Activated gamma-delta T cell (primary cell): ENCODE results near the gene TH.

Experiments used
- DNase-seq: peaks from one replicate; lab custom pipeline; 2025; lab: John Stamatoyannopoulos, UW

The TH gene

DNA sequence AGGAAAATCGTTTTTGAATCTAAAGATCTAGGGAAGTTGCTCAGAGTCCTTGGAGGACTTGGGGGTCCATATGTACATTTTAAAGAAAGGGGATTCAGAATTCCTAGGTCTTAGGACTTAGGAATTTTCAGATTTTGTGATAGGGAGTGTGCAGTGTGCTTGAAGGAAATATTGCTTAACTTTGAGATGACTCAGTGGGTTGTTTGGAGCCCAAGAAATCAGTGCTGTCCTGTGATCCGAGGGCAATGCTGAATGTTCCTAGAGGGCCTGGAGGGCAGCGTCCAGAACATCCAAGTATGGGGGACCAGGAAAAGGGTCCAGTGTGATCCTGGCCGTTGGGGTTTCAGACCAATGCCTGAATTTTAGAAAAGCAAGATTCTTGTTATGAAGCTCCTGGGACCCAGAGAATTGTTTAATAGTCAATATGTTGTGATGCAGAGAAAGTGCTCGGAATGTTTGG, 29.3 kb downstream of the TH start:
- DNase-seq: no peak

DNA sequence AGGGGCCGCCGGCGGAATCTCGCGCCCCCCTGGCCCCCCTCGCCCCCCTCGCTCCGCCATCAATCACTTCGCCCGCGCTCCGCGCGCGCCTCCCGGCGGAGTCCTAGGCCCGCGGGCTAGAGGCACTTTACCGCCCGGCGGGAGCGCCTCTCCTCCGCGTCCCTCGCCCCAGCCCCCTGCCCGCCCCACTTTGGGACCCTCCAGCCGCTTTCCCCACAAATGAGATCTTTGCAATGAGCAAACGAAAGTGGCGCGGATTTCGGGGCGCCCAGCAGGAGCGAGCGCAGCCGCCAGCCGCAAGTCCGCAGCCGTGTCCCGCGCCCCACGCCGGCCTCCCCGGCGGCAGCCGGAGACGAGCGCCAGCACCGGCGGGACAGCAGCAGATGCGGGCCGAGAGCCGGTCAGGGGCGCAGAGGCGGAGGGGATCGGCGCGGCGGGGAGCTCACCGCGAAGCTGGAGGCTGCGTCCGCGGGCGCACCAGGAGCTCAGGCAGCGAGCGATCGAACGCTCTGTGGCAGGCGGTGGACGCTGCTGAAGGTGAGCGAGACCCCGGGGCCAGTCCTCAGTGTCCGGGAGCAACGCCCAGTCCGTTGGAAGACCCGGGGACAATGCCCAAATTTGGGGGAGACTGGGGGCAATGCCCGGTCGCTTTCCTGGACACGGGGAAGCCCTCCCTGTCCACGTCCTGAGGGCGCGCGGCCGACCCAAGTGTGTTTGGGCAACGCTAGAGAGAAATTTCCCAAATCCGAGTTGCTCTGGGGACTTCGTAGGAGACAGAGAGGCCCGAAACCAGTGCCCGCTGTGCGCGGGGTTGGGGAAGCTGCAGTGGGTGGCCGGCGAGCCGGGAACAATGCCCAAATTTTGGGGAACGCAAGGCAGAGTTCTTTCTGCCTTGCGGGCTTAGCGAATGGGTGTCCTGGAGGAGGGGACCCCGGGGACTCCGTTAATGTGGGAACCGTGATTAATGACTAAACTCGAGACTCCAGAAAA, 30.9 kb downstream of the TH start:
- DNase-seq: no peak

DNA sequence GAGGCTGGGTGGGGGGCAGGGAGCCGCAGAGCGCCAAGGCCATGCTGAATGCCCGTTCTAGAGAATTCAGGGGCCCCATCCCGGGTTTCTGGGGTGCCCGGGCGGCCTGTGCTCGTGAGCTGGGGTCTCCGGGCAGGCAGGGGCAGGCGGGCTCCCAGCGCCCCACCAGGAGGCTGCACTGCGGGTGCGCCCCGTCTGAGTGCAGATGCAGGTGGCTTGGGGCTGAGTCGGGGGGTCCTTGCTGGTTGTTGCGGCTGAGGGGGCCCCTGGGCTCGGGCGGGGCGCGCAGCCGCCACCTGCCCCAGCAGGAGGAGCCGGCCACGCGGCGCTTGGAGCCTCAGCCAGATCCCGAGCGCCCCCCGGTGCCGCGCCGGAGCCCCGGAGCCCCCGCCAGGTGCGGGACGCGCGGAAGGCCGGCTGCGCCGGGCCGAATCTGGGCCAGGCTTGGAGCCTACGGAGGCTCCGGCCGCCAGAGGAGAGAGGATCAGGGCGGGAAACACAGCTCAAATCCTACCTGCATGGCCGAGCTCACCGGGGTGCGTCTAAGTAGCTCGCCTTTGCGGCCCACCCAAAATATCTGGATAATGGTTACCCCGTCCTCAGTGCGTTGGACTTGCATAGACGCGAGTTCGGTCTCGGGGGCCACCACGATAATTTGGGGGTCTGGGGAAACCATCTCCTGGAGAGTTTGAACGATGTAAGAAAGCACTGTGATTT, 31.8 kb downstream of the TH start:
- DNase-seq: no peak

DNA sequence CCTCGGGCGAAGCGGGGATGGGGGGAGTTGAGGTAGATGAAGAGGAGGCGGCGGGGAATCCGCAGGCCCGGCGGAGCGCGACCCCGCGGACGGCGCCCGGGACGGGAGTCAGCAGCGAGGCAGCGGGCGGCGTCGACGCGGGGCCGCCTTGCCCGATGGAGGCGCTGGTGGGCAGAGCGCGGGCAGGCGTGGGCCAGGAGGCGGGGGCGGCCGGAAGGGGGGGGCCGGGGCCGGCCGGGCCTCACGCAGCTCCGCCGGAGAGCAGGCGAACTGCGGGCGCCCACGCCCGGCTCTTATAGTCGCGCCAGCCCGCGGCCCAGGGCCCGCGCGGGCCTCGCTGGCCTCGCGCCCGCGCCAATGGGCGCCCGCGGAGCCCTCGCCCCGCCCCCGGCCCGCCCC, 32.5 kb downstream of the TH start, which contains the start of gene IGF2:
IGF2 (minus strand) TSS at position 267 of the 399 bp plus-strand sequence. CDS start 3,866 bp downstream, outside the sequence.
- no peak for DNase-seq

DNA sequence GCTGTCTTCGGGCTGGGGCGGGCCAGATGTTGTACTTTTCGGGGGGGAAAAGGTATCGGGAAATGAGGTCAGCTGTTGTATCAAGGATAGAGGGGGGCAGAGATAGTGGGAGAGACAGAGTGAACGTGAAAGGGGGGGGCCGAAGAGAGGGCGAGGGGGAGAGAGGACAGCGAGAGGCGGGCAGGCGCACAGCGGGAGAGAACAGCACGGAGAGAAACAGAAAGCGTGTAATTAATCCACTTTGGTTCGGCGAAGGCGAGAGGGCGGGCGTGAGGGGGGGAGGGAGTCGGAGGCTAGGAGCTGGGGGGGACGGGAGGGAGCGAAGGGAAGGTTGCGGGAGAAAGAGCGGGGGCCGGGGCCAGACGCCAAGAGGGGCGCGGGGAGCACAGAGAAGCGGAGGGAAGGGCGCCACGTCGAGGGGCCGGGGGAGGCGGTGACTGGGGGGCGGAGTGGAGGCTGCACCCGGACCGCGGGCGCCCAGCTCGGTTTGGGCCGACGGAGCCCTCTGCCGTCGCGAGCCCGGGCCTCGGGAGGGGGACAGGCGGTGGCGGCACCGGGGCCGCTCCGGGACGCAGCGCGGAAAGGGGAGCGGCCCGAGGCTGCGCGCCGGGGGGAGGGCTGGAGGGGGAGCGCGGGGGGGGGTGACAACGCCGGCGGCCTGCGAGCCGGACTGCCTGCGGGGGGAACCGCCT, 33.0 kb downstream of the TH start:
- no peak for DNase-seq

DNA sequence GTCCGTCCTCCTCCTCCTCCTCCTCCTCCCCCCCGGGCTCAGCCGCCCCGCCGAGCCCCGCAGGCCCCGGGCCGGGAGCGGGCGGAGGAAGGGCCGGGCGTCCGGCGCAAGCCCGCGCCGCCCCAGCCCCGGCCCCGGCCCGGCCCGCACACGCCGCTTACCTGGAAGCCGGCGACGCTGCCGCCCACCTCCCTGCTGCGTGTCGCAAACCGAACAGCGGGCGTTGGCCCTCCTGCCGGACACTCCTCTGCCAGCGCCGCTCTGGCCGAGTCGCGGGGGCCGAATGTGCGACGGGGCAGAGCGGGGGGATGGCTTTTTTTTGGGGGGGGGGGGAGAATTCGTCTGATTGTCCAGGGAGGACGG, 33.6 kb downstream of the TH start:
- DNase-seq: no peak

DNA sequence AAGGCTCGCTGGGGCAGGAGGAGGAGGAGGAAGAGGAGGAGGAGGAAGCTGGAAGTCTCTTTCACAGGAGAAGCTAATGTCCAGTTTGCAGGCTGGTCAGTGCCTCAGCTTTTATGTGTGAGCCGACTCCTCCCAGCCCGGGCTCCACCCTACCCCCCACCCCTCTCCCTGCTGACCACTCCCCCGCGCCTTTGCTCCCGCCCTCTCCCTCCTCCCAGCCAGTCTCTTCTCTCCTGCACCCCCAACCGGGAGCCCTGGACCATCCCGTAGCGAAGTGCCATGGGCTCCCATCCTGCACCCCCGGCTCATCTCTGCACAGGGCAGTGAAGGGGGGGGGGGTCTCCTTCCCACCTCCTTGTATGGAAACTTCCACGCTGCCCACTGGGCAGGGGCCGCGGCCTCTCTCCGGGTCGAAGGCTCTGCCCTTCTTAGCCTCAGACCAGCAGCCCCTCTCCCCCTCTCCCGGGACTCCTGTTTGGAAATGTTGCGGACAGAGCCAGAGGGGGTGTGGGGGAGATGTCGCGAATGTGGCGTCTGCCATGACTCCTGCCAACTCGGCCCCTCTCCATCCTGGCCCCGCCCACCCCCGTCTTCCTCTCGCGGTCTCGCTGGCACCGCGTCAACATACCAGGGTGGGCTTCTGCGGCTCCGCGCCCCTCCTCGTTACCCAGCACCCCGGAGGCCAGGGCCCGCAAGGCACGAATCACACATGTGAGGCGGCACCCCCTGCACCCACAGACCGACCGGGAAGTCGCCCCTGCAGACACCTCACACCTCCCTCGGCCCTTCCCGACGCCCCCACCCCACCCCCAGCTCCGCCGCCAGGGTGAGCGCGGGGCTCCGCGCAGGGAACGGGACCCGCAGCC, 34.2 kb downstream of the TH start:
- DNase-seq: no peak

DNA sequence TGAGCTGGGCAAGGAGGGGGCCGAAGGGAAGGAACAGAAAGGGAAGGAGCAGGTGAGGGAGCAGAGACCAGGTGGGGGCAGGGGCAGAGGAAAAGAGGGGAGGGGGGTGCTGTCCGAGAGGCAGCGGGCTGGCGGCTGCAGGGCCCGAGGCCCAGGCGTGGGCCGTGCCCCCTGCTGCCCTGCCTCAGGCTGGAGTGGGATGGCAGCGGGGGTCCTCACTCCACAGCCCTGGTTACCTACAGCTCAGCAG, 34.7 kb downstream of the TH start:
- no peak for DNase-seq

DNA sequence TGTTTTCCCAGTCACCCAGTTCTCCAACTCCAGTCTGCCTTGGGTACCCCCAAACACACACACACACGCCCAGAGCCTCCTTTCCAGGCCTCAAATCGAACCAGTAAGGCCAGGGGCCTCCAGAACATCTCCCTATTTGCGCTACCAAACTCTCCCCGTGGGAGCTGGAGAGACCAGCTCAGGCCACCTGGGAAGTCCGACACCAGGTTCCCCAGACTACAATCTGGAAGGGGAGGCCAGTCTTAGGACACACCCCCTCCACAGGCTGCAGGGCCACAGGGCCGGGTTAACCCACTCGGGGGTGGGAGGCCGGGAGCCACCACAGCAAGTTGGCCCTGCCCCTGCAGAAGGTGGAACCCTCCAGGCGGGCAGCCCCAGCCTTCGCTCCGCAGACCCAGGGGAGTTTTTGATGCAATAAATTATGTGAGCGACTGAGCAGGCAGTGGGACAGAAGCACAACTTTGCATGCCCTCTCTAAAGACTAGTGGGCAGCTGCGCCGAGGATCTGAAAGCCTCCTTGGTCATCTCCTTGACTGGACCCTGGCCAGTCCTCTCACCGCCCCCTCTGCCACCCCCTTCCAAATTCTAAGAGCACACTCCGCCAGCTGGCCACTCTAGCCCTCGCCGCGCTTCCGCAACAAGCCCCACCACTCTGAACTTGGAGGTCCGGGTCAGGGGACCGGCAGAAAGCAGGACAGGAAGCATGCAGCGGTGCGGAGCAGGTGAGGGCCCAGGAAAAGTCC, 35.2 kb downstream of the TH start:
- no peak for DNase-seq

DNA sequence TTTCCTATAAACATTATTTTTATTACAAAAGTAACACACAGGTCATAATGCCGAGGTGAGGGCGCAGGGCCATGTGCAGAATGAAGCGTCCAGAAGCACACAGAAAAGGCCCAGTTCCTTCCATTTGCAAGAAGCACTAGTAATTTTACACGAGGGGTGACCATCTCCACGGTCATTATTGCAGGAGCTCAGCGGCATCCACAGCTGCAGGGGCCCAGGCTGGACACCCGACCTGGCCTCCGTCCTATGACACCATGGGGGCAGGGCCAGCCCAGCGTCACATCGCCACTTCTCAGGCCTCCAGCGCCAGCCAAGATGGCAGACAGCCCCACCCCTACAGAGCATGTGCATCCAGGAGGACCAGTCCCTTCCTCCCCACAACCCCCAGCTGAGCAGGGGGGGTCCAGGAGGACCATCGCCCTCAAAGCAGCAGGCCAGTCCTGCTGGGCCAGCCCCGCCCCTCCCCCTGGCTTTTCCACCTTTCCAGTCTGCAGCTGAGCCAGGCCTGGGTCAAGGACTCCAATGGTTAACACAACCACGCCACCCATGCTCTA, 35.9 kb downstream of the TH start:
- DNase-seq: no peak

DNA sequence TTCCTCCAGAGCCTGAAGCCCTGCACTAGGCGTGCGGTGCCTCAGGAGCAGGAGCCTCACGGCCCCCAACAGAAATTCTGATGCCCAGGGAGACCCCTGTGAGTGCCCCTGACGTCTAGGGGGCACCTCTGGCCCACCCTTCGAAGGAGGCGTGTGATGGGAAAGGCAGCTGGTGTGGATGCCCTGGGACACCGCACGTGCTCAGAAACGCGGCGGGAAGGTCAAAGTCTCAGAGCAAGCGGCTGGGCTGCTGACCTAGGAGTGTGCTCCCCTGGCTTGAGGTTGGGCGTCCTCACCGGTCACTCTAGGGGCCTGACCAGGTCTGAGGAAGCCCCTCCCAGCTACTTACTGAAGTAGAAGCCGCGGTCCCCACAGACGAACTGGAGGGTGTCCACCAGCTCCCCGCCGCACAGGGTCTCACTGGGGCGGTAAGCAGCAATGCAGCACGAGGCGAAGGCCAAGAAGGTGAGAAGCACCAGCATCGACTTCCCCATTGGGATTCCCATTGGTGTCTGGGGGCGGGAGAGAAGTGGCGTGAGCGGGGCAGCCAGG, 36.5 kb downstream of the TH start:
- DNase-seq: no peak

DNA sequence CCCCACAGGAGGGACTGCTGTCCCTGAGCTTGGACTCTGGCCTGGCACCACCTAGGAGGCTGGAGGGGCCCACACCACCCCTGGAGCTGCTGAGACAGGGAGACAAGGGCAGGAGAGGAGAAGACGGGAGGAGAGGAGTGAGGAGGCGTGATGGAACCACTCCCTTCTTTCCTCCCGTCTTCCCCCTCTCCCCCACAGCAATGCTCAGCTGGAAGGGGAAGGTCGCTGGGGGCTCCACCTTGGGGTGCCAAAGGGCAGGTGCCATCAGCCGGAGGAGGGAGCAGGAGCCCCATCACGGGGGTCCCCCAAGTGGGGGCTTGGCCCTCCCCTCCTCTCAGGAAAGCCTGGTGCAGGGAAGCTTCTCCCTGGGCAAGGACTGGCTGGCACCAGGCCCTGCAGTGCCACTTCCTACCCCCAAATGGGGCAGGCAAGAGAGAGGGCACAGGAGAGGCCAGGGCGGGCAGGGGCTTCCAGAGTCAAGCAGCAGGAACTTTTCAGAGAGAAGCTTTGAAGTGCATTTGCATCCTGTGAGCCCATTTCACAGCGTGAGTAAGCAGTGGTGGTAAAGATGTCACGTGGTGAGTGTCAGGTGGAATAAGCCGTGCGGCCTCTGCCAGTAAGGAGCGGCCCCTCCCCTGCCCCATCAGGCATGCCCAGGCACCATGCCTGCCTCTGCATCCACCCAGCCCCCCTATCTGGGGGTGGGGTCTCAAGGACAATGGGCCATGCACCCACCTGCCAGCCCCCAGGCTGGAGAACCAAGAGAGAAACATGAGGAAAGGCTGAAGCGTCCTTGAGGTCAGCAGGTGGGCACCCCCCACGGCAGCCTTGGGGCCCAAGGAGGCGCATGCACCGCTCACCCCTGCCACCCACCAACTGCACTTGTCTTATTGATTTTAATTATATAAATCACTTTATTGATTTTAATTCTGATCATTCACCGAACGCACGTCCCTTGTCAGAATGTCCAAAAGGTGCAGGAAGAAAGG, 37.3 kb downstream of the TH start:
- no peak for DNase-seq

DNA sequence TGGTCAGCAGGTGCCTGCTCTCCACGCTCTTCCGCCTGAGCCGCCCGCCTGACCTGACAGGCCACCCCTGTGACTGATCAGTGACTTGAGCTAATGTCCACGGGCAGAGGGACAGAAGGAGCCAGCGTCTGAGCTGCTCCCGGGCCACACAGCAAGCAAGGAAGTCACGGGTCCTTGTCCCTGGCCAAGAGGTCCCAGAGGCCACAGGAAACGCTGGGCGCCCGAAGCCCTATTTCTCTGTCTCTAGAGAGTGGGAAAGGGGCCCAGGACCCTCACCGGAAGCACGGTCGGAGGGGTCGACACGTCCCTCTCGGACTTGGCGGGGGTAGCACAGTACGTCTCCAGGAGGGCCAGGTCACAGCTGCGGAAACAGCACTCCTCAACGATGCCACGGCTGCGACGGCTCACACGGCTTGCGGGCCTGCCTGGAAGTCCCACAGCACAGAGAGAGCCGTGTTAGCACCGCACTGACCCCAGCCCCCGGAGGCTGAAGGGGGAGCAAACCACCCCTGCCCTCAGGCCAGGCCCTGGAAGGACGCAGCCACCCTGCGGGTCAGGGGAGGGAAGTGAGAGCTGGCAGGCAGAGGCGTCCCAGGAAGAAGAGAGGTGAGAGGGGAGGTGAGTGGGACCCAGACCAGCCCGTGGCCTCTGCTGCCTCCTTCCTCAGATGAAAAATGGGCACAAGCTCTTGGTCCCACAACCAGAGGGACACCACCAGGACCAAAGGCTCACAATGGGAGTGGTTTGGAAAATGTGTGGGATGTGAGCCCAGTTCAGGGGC, 38.2 kb downstream of the TH start:
- DNase-seq: no peak

DNA sequence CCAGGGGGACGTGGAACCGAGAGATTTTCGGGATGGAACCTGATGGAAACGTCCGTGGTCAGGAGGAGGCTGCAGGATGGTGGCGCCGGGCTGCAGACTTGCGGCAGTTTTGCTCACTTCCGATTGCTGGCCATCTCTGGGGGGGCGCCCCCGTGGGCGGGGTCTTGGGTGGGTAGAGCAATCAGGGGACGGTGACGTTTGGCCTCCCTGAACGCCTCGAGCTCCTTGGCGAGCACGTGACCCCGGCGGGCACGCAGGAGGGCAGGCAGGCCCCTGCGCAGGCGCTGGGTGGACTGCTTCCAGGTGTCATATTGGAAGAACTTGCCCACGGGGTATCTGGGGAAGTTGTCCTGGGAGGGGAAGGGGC, 38.8 kb downstream of the TH start:
- no peak for DNase-seq

DNA sequence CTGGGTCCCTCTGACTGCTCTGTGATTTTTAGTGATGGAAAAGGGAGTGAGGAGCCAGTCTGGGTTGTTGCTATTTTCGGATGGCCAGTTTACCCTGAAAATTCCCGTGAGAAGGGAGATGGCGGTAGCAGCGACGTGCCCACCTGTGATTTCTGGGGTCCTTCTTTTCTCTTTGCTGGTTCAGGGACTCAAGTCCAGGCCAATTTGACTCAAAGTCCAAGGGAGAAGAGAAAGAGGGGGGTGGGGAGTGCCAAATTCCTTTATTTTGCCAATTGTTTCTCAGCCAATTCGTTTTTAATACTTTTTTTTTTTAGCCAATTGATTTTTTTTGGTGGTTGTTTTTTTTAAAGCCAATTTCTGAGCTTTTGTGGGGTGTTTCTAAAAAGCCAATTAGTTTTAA, 39.4 kb downstream of the TH start:
- DNase-seq: no peak

DNA sequence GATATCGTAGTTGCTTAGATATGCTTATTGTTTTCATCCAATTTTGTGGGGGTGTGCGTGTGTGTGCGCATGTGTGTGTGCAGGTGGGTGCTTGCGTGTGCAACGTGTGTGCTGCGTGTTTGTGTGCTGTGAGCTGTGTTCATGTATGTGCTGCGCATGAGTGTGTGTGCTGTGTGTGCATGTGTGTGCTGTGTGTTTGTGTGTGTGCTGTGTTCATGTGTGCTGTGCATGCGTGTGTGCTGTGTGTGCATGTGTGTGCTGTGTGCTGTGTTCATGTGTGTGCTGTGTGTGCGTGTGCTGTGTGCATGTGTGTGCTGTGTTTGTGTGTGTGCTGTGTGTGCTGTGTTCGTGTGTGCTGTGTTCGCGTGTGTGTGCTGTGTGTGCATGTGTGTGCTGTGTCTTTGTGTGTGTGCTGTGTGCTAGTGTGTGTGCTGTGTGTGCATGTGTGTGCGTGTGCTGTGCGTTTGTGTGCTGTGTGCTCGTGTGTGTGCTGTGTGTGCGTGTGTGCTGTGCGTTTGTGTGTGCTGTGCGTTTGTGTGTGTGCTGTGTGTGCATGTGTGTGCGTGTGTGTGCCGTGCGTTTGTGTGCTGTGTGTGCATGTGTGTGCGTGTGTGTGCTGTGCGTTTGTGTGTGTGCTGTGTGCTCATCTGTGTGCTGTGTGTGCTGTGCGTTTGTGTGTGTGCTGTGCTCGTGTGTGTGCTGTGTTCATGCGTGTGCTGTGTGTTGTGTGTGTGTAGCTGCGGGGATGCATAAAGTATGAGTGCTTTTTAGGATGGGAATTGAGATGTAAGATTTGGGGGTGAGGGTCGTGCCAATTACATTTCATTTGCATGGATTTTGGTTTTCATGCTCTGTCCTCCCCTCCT, 40.0 kb downstream of the TH start:
- no peak for DNase-seq

DNA sequence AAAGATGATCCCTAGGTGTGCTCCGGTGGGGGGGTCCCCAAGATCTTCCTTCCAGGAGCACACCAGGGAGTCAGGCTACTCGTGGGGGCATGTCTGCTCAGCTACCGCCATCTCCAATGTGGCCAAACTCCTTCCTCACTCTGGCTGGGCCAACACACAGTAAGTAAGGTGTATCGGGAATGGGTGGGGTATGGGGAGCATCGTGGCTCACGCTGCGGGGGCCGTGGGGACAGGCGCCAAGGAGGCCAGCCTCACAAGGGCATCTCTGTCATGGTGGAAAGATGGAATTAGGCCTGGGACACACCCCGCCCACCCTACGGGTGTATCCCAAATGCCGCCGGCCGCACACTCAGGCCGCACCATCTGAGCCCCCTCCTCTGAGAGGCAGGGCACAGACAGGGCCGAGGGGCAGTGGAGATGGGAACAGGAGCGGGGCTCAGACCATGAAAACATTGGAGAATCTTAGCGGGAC, 40.7 kb downstream of the TH start:
- DNase-seq: no peak
